Measurements from ENCODE around the gene PCDH12. TPM values are rescaled to one million over a fixed set of nuclear protein-coding genes. Genes with fewer than 3 reads are reported as not detected.

The PCDH12 gene
- total RNA-seq, 1 donor = under 0.01 TPM

- H3K4me3 ChIP-seq (ENCODE audit: low read depth, low read length) = no peak overlapping the region
- DNase-seq (ENCODE audit: low read depth) = no peak
- no peak for TF ChIP-seq CTCF (IDR thresholded peaks at IDR 0.05; ENCODE audit: insufficient read depth, low read length)
Measured at GRCh38 chr5:141966963-141967333, 8.9 kb upstream of the PCDH12 start.

GRCh38 chr5:141966275-141966962 is 8.4 kb upstream of the PCDH12 start:
- no peak overlapping the region for H3K4me3 ChIP-seq (ENCODE audit: low read depth, low read length)
- DNase-seq (ENCODE audit: low read depth) = no peak
- no peak for TF ChIP-seq CTCF (IDR thresholded peaks at IDR 0.05; ENCODE audit: insufficient read depth, low read length)

- H3K4me3 ChIP-seq (ENCODE audit: low read depth, low read length) = no peak overlapping the region
- DNase-seq (ENCODE audit: low read depth) = no peak
- TF ChIP-seq CTCF (IDR thresholded peaks at IDR 0.05; ENCODE audit: insufficient read depth, low read length) = no peak
Measured at GRCh38 chr5:141965071-141965470, 7.1 kb upstream of the PCDH12 start.

GRCh38 chr5:141963701-141964100 is 5.7 kb upstream of the PCDH12 start:
- no peak for DNase-seq (ENCODE audit: low read depth)
- TF ChIP-seq CTCF (IDR thresholded peaks at IDR 0.05; ENCODE audit: insufficient read depth, low read length) = no peak
- H3K4me3 ChIP-seq (ENCODE audit: low read depth, low read length) = no peak overlapping the region

- DNase-seq (ENCODE audit: low read depth) = no peak
- no peak for TF ChIP-seq CTCF (IDR thresholded peaks at IDR 0.05; ENCODE audit: insufficient read depth, low read length)
Measured at GRCh38 chr5:141961466-141961865, 3.5 kb upstream of the PCDH12 start.

GRCh38 chr5:141960449-141961323 is 2.7 kb upstream of the PCDH12 start:
- peak; percentile 86 for DNase-seq (ENCODE audit: low read depth)
- no peak overlapping the region for H3K4me3 ChIP-seq (ENCODE audit: low read depth, low read length)
- peak; percentile 87 for TF ChIP-seq CTCF (IDR thresholded peaks at IDR 0.05; ENCODE audit: insufficient read depth, low read length)

More at GRCh38 chr5:141961466-141961865, 3.5 kb upstream of the PCDH12 start:
- H3K4me3 ChIP-seq (ENCODE audit: low read depth, low read length) = no peak overlapping the region
